ENCODE data around the gene LRRC8A. TPM values are rescaled to one million over a fixed set of nuclear protein-coding genes. Genes with fewer than 3 reads are reported as not detected.

LRRC8A gene
- total RNA-seq, 1 experiment from 2014 or later, result 22.0 TPM

DNA sequence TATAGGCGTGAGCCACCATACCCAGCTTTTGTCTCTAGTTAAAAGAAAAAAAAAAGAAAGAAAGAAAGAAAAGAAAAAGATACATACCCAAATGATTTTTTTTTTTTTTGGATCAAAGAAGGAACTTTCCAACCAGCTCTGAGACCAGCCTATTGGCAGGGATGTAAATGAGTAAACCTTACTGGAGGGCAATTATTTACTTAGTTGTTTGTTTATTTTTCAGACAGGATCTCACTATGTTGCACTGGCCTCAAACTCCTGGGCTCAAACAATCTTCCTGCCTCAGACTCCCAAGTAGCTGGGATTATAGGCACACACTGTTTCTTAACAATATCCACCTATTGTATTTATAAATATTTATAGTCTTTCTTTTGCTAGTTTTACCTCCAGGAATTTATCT lies 41.4 kb upstream of the LRRC8A start:
- Histone ChIP-seq H4K20me1 (ENCODE audit: insufficient read depth) (no peaks in the 10 kb centered on the region), H3K9me3 (ENCODE audit: control insufficient read depth in 1 of 2, insufficient read depth in 1 of 2, low read depth in 1 of 2, low read length in 2 of 2) (no peaks in the 10 kb centered on the region), H3K4me2 (ENCODE audit: low read length) (no peak overlapping the region), H3K27me3 (ENCODE audit: insufficient read depth, low read length) (no peaks in the 10 kb centered on the region), H3K36me3 (ENCODE audit: control insufficient read depth in 1 of 2, insufficient read depth in 2 of 2, low read length in 2 of 2) (no peaks in the 10 kb centered on the region), H3K4me3 (replicated peaks in 1 of 2; ENCODE audit: low read depth in 1 of 2, low read length in 2 of 2) (no peak overlapping the region), H2AFZ (ENCODE audit: low read depth, low read length, poor library complexity, severe bottlenecking) (no peak overlapping the region), H3K9me2 (ENCODE audit: insufficient read depth) (no peaks in the 10 kb centered on the region), H3K9ac (ENCODE audit: low read length) (no peak overlapping the region), H3K27ac (ENCODE audit: low read depth, low read length) (no peak overlapping the region), H3K79me2 (ENCODE audit: insufficient read depth, low read length) (no peaks in the 10 kb centered on the region), H3K4me1 (ENCODE audit: control insufficient read depth in 1 of 2, insufficient read depth in 2 of 2, low read length in 2 of 2) (no peaks in the 10 kb centered on the region)
- ATAC-seq, result no peak
- ChIA-PET CTCF (no interaction called here), RAD21 (ENCODE audit: low non-redundant PET in 1 of 2, low total read pairs in 2 of 2, uncharacterized antibody in 2 of 2, unreplicated experiment in 2 of 2) (no interaction called here), POLR2A (no interaction called here)
- no TSS peak for BruUV-seq (replicated peaks)
- TF ChIP-seq CEBPB (IDR thresholded peaks at IDR 0.05; ENCODE audit: low read depth) (no peak), YY1 (IDR thresholded peaks at IDR 0.05; ENCODE audit: extremely low read depth, insufficient replicate concordance, low read depth, low read length) (no peak), POLR2A (IDR thresholded peaks at IDR 0.05; ENCODE audit: borderline replicate concordance, extremely low read depth, insufficient read depth, insufficient read length) (no peak), FOSL1 (IDR thresholded peaks at IDR 0.05; ENCODE audit: low read depth) (no peak), RAD21 (IDR thresholded peaks at IDR 0.05; ENCODE audit: low read depth) (no peak)
- TF ChIP-seq, protein P1, sequence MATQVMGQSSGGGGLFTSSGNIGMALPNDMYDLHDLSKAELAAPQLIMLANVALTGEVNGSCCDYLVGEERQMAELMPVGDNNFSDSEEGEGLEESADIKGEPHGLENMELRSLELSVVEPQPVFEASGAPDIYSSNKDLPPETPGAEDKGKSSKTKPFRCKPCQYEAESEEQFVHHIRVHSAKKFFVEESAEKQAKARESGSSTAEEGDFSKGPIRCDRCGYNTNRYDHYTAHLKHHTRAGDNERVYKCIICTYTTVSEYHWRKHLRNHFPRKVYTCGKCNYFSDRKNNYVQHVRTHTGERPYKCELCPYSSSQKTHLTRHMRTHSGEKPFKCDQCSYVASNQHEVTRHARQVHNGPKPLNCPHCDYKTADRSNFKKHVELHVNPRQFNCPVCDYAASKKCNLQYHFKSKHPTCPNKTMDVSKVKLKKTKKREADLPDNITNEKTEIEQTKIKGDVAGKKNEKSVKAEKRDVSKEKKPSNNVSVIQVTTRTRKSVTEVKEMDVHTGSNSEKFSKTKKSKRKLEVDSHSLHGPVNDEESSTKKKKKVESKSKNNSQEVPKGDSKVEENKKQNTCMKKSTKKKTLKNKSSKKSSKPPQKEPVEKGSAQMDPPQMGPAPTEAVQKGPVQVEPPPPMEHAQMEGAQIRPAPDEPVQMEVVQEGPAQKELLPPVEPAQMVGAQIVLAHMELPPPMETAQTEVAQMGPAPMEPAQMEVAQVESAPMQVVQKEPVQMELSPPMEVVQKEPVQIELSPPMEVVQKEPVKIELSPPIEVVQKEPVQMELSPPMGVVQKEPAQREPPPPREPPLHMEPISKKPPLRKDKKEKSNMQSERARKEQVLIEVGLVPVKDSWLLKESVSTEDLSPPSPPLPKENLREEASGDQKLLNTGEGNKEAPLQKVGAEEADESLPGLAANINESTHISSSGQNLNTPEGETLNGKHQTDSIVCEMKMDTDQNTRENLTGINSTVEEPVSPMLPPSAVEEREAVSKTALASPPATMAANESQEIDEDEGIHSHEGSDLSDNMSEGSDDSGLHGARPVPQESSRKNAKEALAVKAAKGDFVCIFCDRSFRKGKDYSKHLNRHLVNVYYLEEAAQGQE (IDR thresholded peaks at IDR 0.05; ENCODE audit: low read depth), result no peak
- intact Hi-C loops (cut with micrococcal nuclease), result no loop called here
- DNase-seq (ENCODE audit: low read depth, low spot score), result no peak
